Fibroblast of skin of right biceps (primary cell): Measurements from ENCODE around the gene SSR4.
"Not testable (repeated sequence)": the region's sequence is repeated elsewhere in the genome, so short reads cannot be mapped to it uniquely, and the experiment has no call there.

Experiments used
- DNase-seq: peaks from one replicate; pipeline ENCODE4 v3.0.0-alpha.2; 2013

SSR4 gene

GRCh38 chrX:153794018-153794896, at the start of gene SSR4, which contains the start of gene IDH3G:
TSS of gene SSR4 (plus strand) at chrX:153794668. CDS start at chrX:153794688, 20 bp downstream.
TSS of gene IDH3G (minus strand) at chrX:153794375. CDS start at chrX:153794326, 49 bp downstream.
- peak; percentile 93 for DNase-seq

- DNase-seq = not testable (repeated sequence)
Measured at GRCh38 chrX:153745067-153745433, 49.4 kb upstream of the SSR4 start.

DNA sequence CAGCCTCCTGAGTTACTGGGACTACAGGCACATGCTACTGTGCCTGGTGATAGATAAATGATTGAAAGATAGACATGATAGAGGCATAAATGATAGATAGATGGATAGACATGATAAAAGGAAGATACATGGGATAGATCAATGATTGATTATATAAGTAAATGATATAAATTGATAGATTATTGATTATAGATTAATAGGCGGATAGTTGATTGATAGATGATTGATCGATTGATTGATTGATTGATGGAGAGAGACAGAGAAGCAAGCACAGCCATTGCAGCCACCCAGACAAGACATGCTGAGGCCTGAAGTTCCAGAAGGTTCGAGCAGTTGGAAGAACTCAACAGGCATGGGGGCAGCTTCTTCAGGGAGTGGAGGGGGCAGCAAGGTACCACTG, 48.1 kb upstream of the SSR4 start:
- no peak for DNase-seq

DNA sequence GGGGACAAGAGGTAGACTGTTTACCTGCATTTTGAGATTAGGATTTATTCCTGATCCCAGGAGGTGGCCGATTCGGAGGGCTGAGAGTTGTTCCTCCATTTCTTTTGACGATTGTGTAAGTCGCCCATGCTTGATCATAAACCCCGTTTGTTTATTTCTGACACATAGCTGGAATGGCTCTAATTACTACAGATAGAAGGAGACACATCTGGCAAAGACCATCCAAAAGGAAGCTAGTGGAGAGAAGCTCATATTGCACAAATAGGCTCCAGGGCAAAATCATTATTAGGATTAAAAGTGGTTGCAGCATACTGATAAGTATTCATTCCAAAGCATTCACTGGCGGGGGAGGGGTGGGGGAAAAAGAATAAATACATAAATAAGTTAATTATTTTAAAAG, 47.5 kb upstream of the SSR4 start:
- DNase-seq = not testable (repeated sequence)

- DNase-seq = not testable (repeated sequence)
Measured at GRCh38 chrX:153749017-153749416, 45.5 kb upstream of the SSR4 start.

DNA sequence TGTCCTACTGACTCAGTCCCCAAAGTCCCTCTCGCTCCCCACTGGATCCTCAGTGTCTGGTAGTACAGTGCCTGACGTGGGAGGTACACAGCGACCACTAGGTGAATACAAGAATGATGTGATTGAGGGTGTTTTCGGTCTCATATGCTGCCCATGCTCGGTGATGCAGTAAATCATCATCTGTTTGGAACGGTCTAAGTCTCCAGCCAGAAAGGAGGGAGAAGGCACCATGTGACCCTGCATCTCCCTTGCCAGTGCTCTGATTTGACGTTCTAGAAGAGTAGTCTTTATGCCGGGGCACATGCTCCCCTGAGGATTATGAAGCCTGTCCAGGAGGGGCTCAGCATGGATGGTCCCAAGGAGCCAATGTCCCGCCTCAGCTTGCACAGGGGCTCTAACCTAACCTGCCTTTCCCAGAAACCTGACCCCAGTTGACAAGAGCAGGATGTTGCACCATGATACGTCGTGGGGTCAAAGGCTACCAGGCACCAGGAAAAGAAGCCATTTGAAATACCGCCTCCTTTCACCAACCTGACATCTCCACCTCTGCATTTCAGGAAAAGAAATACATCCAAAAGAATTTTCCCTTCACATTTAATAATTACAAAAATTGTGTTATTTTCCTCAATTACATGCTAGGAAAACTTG, 44.2 kb upstream of the SSR4 start:
- DNase-seq = no peak

GRCh38 chrX:153755136-153755535, 39.3 kb upstream of the SSR4 start:
- DNase-seq = no peak

DNA sequence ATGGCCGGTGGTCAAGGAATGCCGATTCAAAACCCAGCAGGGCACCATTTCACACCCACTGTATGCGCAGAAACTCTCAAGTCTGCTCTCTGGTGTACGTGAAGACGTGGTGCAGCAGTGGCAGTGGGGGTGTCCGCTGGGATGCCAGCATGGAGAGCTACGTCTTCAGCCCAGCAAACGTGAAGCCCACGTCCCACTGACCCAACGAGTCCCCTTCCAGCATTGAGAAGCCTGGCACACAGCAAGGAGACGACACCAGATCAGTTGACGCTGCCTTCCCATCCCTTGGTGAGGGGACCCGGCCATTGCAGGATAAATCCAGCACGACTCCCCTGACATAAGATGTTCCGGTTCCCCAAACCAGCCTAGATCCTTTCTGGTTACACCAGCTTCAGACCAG, 32.6 kb upstream of the SSR4 start:
- DNase-seq = no peak

GRCh38 chrX:153762626-153763173, 31.8 kb upstream of the SSR4 start:
- DNase-seq = no peak

DNA sequence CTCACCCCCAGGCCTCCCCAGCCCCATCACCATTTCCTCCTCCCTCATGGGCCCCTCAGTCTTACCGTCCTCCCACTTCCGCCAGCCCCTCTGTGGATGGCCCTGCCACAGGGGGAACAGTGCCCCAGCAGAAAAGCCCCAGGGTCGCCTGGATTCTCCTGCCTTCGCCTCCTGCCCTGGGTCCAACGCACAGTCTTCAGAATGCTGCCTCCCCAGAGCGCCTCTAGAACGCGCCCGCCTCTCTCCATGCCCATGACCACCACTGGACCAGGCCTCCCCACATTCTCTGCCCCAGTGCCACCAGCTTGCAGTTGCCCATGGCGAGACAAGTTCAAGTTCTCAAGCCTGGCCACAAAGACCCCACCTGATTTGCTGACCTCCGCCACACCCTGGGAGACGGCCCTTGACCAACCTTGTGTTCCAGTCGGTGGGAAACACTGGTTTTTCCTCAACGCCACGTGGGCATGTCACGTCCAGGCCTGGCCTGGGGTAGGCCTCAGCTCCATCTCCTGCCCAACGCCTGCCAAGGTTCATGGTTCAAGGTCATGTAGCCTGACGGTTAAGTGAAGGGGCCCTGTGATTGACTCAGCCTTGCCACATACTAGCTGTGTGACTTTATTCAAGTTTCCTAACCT, 31.1 kb upstream of the SSR4 start:
- DNase-seq = no peak

DNA sequence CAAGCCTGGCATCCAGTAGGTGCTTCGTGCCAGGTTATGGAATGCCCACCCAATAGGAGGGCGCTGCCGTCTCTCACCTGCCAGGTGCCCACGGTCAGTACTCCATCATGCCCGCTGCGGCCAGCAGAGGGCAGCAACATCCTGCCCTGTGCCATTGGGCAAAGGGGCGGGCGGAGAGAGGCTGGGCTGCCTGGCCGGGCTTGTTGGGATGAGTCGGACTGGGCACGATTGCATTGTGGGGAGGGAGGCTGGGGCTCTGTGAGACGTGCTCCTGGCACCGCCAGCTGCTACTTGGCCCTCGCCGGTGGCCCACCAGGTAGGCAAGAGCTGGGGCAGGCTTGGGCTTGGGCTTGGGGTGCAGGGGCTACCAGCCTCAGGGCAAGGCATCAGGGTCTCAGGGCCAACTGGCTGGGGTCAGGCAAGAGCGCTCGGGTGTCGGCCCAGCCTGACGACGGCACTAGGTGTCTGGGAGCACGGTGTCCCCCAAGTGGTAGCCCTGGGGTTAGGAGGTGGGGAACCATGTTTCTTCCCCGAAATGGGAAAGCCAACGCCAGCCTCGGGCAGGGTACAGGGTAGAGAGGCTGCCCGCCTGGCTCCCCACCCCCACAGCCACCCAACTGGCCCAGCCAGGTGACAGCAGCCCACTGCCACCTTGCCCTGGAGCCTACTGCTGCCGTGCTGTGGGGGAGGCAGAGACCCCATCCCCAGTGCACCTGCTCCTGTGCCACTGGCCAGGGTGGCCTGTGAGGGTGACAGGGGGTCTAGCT, 30.3 kb upstream of the SSR4 start, which contains the start of gene PLXNB3:
Gene PLXNB3 (plus strand): TSS at position 261 of the 767 bp plus-strand sequence. CDS start 1,287 bp downstream, outside the sequence.
- DNase-seq = peak; percentile 69

DNA sequence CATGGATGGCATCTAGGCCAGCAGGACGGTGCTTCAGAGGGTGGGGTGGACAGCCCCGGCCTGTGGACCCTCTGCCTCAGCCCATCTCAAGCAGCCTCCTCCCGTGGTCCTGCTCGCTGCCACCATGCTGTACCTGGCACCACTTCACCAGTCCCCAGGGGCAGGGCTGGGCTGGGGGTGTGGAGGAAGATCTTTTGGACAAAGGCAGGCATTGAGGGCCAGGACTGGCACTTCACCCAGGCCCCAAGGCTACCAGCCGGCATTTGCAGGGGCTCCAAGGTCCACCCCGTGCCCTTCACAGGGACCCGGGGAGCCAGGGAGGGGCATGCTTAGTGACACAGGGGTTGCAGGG, 29.7 kb upstream of the SSR4 start:
- DNase-seq = no peak

DNA sequence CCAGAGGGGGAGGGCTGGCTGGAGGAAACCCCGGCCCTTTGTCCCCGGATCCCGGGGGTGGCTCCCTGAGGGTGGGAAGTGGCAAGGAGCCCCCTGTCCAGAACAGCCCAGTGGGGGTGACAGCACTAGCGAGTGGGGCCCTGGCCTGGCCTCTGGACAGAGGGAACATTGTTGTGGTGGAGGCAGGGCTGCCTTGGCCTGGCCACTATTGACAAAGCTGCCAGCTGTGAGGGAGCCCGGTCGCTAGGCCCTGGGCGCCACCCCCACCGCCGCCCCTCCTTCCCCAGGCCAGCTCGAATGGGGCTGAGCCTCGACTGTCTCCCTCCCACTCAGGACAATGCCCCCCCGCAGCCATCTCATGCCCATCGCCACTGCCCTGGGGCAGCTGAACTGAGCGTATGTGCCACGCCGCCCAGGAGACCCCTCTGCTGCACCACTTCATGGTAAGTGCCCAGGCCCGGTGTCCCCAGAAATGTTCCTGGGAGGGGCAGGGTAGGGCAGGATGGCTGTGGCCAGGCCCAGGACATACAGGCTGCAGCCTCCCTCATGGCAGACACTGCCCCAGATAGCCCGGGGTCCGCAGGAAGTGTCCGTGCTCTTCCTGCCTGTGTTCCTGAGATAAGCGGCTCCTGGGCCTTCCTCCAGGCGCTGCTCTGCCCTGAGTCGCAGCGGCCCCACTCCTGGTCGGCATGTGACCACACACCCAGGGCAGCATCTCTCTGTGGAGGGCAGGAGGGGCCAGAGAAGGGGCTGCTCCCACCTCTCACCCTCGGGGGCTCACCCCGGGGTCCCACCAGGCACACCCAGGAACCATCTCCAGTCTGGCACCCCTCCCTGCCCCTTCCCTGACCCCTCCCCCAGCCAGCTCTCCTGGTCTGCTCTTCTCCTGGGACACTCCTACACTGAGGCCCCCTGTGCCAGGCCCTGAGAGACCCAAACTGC, 29.1 kb upstream of the SSR4 start:
- peak; percentile 8 for DNase-seq

DNA sequence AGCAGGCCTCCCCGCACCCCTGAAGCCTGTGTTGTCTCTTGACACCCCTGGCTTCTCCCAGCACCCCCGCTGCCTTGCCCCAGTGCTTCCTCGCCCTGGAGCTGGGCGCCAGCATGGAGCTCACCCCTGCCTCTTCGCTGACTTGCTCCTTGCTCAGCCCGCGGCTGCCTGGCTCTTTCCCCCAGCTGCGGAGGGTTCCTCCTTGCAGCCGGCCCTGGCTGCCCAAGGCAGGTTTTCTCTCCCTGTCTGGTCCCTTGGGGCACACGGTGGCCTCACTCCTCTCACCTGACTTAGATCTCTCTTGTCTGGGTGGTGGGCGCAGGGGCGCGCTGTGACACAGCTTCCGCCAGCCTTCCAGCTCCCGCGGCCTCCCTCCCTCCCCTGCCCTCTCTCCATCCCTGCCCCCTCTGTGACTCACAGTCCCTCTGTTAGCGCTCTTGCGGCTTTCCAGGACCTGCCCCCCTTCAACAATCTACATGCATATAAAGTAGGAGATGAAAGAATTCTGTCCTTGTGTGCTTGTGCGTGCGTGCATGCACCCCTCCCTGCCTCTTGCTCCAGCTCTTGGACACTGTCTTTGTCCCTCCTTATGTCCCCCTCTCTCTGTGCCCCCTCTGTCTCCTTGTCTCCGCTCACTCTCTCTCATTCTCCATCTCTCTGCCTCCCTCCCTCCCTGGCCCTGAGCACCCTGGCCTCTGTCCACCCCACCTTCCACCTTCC, 28.2 kb upstream of the SSR4 start:
- peak; percentile 82 for DNase-seq

GRCh38 chrX:153766871-153767673, 27.4 kb upstream of the SSR4 start:
- no peak for DNase-seq

GRCh38 chrX:153767674-153768055, 26.8 kb upstream of the SSR4 start:
- no peak for DNase-seq

DNA sequence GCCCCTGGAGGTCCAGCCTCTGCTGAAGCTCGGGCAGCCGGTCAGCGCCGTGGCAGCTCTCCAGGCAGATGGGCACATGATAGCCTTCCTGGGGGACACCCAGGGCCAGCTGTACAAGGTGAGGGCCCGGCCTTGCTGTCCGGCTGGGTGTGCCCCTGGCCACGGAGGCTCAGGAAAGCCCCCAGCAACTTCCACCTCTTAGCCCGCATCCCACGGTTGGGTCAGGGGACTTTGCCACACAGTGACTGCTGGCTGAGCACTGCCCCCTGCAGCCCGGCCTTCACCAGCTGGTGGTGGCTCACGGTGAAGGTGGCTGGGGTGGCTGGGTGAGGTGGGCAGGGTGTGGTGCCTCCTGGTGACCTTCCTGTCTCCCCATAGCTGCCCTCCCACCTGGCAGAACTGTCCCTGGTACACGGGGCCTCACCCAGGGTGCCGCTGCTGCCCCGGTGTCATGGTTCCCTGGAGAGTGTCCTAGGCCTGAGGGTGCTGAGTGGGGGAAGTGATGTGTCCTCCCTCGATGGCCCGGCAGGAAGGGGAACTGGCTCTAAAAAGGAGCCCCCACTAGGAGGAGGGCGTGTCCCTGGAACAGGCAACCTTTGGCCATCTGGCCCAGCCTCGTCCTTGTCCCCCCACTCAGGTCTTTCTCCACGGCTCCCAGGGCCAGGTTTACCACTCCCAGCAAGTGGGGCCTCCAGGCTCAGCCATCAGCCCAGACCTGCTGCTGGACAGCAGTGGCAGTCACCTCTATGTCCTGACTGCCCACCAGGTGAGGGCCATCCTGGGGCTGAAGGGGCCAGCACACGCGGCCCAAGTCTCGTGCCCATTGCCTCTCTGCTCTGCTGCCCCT, 25.9 kb upstream of the SSR4 start:
- DNase-seq = no peak

- DNase-seq = no peak
Measured at GRCh38 chrX:153769158-153769864, 25.2 kb upstream of the SSR4 start.
